ENCODE results near the gene PRKG1.

The PRKG1 gene

GRCh38 chr10:51129946-51130544 is 55.8 kb downstream of the PRKG1 start:
- DNase-seq (ENCODE audit: low read depth in 1 of 2, low spot score in 1 of 2), result no peak
- H3K27ac ChIP-seq (replicated peaks), result no peak overlapping the region

GRCh38 chr10:51137756-51138529 is 63.7 kb downstream of the PRKG1 start:
- Histone ChIP-seq H3K27me3 (ENCODE audit: insufficient read depth, poor library complexity, severe bottlenecking) (no peaks in the 10 kb centered on the region), H3K4me3 (replicated peaks; ENCODE audit: insufficient read depth, low read length) (no peak overlapping the region), H3K27ac (replicated peaks) (no peak overlapping the region)
- no peak for TF ChIP-seq REST (IDR thresholded peaks at IDR 0.05; ENCODE audit: insufficient replicate concordance, low read depth)
- no peak for TF ChIP-seq SPI1 (IDR thresholded peaks at IDR 0.05; ENCODE audit: borderline replicate concordance, low read depth)
- TF ChIP-seq GABPA (IDR thresholded peaks at IDR 0.05; ENCODE audit: low read depth), result no peak
- no peak for TF ChIP-seq CTCF (IDR thresholded peaks at IDR 0.05; ENCODE audit: insufficient read depth, low read length)
- no peak for TF ChIP-seq POLR2AphosphoS5 (IDR thresholded peaks at IDR 0.05; ENCODE audit: low read depth)
- no peak for DNase-seq (ENCODE audit: low read depth in 1 of 2, low spot score in 1 of 2)

More at GRCh38 chr10:51129946-51130544, 55.8 kb downstream of the PRKG1 start:
- no peak overlapping the region for H3K4me3 ChIP-seq (replicated peaks; ENCODE audit: insufficient read depth, low read length)
- no peaks in the 10 kb centered on the region for H3K27me3 ChIP-seq (ENCODE audit: insufficient read depth, poor library complexity, severe bottlenecking)
- TF ChIP-seq POLR2AphosphoS5 (IDR thresholded peaks at IDR 0.05; ENCODE audit: low read depth) (no peak), REST (IDR thresholded peaks at IDR 0.05; ENCODE audit: insufficient replicate concordance, low read depth) (no peak), GABPA (IDR thresholded peaks at IDR 0.05; ENCODE audit: low read depth) (no peak), CTCF (IDR thresholded peaks at IDR 0.05; ENCODE audit: insufficient read depth, low read length) (no peak), SPI1 (IDR thresholded peaks at IDR 0.05; ENCODE audit: borderline replicate concordance, low read depth) (no peak)

- DNase-seq (ENCODE audit: low read depth in 1 of 2, low spot score in 1 of 2), result no peak
- no peak for TF ChIP-seq POLR2AphosphoS5 (IDR thresholded peaks at IDR 0.05; ENCODE audit: low read depth)
- no peak for TF ChIP-seq SPI1 (IDR thresholded peaks at IDR 0.05; ENCODE audit: borderline replicate concordance, low read depth)
- TF ChIP-seq REST (IDR thresholded peaks at IDR 0.05; ENCODE audit: insufficient replicate concordance, low read depth), result no peak
- TF ChIP-seq GABPA (IDR thresholded peaks at IDR 0.05; ENCODE audit: low read depth), result no peak
- no peak for TF ChIP-seq CTCF (IDR thresholded peaks at IDR 0.05; ENCODE audit: insufficient read depth, low read length)
- Histone ChIP-seq H3K4me3 (replicated peaks; ENCODE audit: insufficient read depth, low read length) (no peak overlapping the region), H3K27me3 (ENCODE audit: insufficient read depth, poor library complexity, severe bottlenecking) (no peaks in the 10 kb centered on the region), H3K27ac (replicated peaks) (no peak overlapping the region)
Observed at GRCh38 chr10:51139176-51139575, 64.9 kb downstream of the PRKG1 start.

All from HL-60 (cell line).